Fibroblast of pulmonary artery (primary cell): ENCODE results near the gene GFER.
A peak's percentile ranks its signal among the peaks of the same experiment; 100 is the strongest.

Experiments
- DNase-seq: peaks from one replicate; pipeline ENCODE4 v3.0.0-alpha.2; 2010; ENCODE audit warnings: low read depth
- H3K4me3 ChIP-seq: replicated peaks from 2 replicates; pipeline ENCODE4 v1.5.1; 2011; ENCODE audit warnings: low read depth, mild to moderate bottlenecking, control low read depth, low read length, moderate library complexity
- CTCF ChIP-seq: IDR thresholded peaks from 2 replicates; pipeline ENCODE4 v1.5.1; 2011; ENCODE audit warnings: mild to moderate bottlenecking, control low read depth, low read length, inconsistent platforms; ENCODE audit errors: missing control alignments

GFER gene

GRCh38 chr16:1982013-1982433 lies 2.0 kb upstream of the GFER start:
- H3K4me3 ChIP-seq, result no peak overlapping the region
- no peak for DNase-seq
- TF ChIP-seq CTCF, result no peak

GRCh38 chr16:1982991-1983543 lies 926 bp upstream of the GFER start:
- DNase-seq, result no peak
- TF ChIP-seq CTCF, result no peak
- peak overlapping the region; percentile 51 for H3K4me3 ChIP-seq

GRCh38 chr16:1984347-1985225 lies 593 bp downstream of the GFER start:
- peak overlapping the region; percentile 73 for H3K4me3 ChIP-seq
- TF ChIP-seq CTCF, result no peak
- DNase-seq, result no peak

GRCh38 chr16:1985466-1986150 lies 1.6 kb downstream of the GFER start:
- no peak for TF ChIP-seq CTCF
- peak overlapping the region; percentile 73 for H3K4me3 ChIP-seq
- DNase-seq, result no peak

GRCh38 chr16:1987198-1987597 lies 3.2 kb downstream of the GFER start:
- no peak for TF ChIP-seq CTCF
- DNase-seq, result no peak
- H3K4me3 ChIP-seq, result no peak overlapping the region

GRCh38 chr16:1989209-1990100 lies 5.5 kb downstream of the GFER start, which contains the start of gene SYNGR3:
TSS of gene SYNGR3 (plus strand) at chr16:1989970. CDS start at chr16:1990103, 133 bp downstream.
- DNase-seq, result no peak
- H3K4me3 ChIP-seq, result no peak within 1 kb of the TSS
- TF ChIP-seq CTCF, result no peak
